Right ventricle myocardium superior (tissue), 1 donor: ENCODE data around the gene OR14K1. TPM values are rescaled to one million over a fixed set of nuclear protein-coding genes. Genes with fewer than 3 reads are reported as not detected.
"Not testable (repeated sequence)": the region's sequence is repeated elsewhere in the genome, so short reads cannot be mapped to it uniquely, and the experiment has no call there.

ENCODE experiments used
- ATAC-seq: fragments of 200-7000 bp; cut with Tn5 transposase; one replicate; pipeline ENCODE4 v1.9.1; 2020; ENCODE audit warnings: mild to moderate bottlenecking; ENCODE audit not compliant: poor library complexity
- DNase-seq: peaks from one replicate; pipeline ENCODE4 v3.0.0-alpha.2; 2020
- intact Hi-C: fragments of 100-400 bp; cut with DNase I; formaldehyde crosslinking; loops from one replicate; pipeline ENCODE4 v1.11.2; 2022
- long read RNA-seq: library from polyadenylated mRNA; unstranded; transcript quantifications from one replicate; pipeline ENCODE4 v2.0.0, GENCODE V29; 2021
- total RNA-seq: library from RNA; stranded (reverse); fragmentation: NEBNext Ultra II Directional; extraction: Animal tissue kit (Norgen Biotek cat#: 25700); gene quantifications from one replicate; pipeline ENCODE4 v1.2.1, GENCODE V29; 2021
- donor health status: DM: no; HTN: yes; CAD: no; lungs with severe emphysema.

OR14K1 gene, protein sequence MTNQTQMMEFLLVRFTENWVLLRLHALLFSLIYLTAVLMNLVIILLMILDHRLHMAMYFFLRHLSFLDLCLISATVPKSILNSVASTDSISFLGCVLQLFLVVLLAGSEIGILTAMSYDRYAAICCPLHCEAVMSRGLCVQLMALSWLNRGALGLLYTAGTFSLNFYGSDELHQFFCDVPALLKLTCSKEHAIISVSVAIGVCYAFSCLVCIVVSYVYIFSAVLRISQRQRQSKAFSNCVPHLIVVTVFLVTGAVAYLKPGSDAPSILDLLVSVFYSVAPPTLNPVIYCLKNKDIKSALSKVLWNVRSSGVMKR
- total RNA-seq: not detected
- long read RNA-seq: 0 reads

DNA sequence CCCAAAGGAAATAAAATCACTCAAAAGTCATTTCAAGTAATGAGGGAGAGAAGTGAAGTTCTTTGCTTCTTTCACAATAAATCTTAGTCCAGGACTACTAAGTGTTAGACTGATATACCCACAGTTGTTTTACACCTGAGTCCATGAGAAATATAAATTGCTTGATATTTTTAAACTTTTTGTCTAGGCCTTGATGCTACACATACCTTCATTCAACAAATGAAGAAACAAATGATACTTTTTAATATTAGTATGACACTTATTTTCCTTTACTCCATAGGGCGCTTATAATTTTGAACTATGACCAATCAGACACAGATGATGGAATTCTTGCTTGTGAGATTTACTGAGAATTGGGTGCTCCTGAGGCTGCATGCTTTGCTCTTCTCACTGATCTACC is at the start of gene OR14K1:
Gene OR14K1 (plus strand): TSS at position 301 of the 400 bp plus-strand sequence. CDS start 0 bp downstream, at position 301.
- ATAC-seq (no peak), DNase-seq (no peak)
- intact Hi-C loops: no loop called here

DNA sequence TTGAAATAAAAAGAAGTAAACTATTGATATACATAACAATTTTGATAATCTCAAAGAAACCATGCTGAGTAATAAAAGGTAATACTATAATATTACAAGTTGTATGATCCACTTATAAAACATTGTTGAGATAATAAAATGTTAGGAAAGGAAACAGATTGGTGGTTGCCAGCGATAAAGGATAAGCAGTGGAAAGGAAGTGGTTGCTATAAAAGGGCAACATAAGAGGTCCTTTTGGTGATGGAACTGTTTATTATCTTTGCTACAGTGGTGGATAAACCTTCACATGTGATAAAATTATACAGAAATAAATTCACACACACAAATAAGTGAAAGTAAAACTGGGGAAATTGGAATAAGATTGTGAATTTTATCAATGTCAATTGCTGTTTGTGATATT is 37.1 kb upstream of the OR14K1 start:
- ATAC-seq (no peak), DNase-seq (no peak)
- intact Hi-C loops: no loop called here

DNA sequence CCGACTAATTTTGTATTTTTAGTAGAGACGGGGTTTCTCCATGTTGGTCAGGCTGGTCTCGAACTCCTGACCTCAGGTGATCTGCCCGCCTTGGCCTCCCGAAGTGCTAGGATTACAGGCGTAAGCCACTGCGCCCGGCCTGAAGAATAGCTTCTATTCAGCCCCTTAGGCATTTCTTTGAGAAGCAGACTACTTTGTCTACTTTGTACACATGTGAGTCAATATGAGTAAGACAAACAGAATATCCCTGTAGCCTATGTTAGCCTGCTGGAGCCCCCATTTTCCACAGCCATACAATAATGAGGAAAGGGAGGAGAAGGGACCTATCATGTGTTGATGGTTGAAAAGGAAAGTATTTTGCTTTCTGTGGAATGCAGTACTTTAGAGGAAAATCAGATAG is 27.7 kb upstream of the OR14K1 start:
- DNase-seq, intact Hi-C loops, ATAC-seq: not testable (repeated sequence)

DNA sequence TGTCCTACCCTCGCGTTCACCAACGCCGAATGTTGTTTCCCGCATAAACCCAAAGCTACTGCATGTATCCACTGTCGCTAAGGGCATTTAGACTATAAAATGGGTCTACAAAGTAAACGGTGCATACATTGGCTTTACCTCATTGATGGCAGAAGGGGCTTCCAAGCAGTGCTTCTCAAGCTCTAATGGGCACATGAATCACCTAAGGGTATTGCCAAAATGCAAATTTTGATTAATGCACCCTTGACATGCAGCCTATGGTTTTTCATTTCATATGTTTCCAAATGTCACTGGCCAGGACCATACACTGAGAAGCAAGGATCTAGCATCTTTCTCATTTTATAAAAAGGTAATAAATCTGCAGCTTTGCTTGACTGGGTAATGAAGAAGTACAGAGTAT is 24.7 kb upstream of the OR14K1 start:
- ATAC-seq (no peak), DNase-seq (no peak)
- intact Hi-C loops: no loop called here

DNA sequence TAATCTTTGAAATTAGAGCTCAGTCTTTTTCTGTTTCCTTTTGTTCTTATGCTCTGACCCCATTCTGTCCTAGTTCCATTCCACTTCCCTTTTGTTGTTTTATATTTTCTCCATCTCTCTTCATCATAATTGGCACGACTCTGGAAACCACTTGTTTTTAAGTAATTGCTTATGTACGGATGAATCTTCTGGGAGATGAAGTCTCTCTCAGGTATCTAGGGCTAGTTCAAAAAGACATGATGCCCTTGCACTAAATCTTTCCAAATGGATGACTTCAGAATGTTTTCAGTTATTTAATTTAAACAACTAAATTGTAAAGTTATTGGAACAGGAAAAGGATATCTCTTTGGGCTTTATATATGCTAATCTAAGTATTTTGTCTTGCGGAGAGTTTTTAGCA is 21.9 kb upstream of the OR14K1 start, which contains the start of gene OR6F1:
Gene OR6F1 (minus strand): TSS at position 101 of the 400 bp plus-strand sequence. CDS start 3,891 bp downstream, outside the sequence.
- DNase-seq (no peak), ATAC-seq (no peak)
- intact Hi-C loops: no loop called here

DNA sequence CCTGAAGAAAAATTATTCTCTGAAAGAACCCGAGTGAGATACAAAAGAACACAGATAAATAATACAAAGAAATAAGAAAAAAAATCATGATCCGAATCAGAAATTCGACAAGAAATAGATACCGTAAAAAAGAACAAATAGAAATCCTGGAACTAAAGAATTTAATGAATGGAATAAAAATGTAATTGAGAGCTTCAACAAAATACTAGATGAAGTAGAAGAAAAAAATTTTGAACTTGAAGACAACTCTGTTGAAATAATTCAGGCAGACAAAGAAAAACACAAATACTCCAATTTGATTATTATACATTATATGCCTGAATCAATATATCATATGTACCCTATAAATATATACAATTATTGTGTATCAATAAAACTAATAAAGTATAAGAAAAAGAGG is 17.2 kb upstream of the OR14K1 start:
- DNase-seq: no peak
- no peak for ATAC-seq
- intact Hi-C loops: no loop called here

DNA sequence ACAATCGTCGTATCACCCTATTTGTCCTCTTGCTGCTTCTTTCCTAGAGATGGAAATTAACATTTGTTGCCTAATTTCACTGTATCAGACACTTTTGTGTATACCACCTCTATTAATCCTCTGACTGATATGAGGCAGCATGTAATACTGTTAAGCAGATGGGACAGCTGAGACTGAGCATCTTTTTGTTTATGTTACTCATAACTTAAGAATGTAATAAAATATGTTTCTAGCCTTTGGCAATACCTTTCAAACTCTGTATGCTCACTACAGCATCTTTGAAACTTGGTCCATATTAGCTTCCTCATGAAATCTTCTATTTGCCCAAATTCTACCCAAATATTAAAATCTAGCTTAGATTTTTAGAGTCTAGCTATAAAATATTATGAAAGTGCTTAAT is 2.3 kb downstream of the OR14K1 start:
- no peak for ATAC-seq
- intact Hi-C loops: no loop called here
- no peak for DNase-seq

DNA sequence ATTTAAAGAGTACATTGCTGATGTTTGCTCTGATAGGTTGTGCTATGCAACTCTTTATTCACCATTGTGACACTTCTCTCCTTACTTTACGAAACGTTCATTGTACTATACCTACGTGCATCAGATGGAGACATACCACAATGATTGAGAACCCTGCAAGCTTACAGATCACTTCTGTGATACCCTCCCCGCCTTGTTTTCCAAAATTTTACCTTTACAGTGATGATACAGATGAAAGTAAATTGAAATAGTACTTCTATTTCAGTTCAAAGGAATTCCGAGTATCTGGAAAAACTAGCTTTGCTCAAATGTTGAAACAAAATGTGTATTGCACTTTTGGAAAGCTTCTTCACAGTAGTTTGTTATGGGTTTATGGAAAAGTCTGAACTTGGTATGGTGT is 3.3 kb downstream of the OR14K1 start:
- DNase-seq (no peak), ATAC-seq (no peak)
- intact Hi-C loops: no loop called here

DNA sequence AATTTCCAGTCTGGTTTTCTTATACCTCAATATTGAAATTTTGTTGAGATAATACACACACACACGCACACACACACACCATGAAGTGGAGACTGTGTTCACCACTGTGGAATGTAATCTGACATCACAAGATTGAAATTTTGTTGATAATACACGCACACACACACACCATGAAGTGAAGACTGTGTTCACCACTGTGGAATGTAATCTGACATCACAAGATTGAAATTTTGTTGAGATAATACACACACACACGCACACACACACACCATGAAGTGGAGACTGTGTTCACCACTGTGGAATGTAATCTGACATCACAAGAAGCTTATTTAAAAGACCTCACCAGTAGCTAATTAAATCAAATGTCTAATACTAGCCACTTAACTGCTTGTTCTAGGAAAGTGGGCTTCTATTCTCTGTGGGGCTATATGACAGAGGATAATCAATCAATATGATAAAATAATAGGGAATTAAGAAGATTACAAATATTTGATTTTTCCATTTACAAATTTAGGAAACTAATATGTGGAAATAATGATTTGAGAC is 3.9 kb downstream of the OR14K1 start:
- DNase-seq, intact Hi-C loops, ATAC-seq: not testable (repeated sequence)

DNA sequence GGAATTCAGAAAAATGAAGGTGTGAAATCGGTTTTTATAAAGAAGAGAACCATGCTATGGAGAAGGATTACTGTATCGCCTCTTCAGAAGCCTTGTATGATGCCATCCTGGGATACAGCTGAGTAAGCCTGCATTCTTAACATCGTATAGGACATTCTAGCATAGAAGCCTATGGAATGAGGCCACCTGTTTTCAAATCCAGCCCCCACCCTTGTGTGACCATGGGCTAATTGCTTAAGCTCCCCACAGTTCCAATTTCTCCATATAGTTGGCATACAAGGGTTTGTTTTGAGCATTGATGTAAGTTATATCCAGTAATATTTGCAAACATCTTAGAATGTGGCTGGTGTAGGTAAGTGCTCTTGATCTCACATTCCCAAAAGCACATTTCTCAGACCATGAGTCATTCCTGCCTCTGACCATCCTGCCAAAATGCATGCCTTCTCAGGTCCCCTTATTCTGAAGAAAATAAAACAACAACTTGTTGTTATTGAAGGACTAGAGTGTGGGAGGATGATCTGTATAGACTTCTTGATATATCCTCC is 8.0 kb downstream of the OR14K1 start:
- no peak for DNase-seq
- no peak for ATAC-seq
- intact Hi-C loops: no loop called here

DNA sequence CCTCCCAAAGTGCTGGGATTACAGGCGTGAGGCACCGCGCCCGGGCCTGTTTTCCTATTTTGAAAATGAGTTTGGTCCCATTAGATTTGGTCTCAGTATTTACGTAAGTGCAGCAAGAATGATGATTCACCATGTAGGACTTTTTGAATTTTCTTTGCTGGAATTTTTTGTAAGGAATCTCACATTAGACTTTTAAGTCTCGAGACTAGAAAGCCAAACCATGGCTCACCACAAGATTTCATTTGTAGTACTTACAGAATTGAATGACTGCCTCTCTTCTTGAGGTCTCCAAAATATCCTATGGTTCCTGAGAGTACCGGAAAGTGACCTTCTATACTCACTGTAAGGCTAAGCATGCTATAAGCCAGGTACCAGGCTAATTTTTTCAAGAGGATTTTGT is 9.2 kb downstream of the OR14K1 start:
- no peak for DNase-seq
- ATAC-seq: no peak

DNA sequence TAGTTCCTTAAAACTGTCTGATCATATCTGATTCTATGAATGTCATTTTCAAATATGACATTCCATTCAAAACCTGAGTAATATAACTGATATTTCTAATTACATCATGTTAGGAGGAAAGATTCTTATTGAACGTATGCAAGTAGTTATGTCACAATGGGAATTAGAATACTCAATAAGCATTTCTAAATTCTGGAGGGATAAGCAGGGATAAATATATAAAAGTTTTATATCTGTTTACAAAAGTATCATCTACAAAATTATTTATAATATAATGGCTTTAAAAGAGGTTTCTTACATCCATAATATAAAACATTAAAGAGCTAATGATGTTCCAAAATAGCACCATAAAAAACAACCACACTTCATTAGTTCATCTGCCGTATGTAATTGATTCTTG is 9.6 kb downstream of the OR14K1 start, which contains the start of gene OR14A2:
Gene OR14A2 (minus strand): TSS at position 101 of the 400 bp plus-strand sequence.
- DNase-seq (no peak), ATAC-seq (no peak)
- intact Hi-C loops: no loop called here

More for the DNA sequence above, 9.2 kb downstream of the OR14K1 start:
- intact Hi-C loops: no loop called here

DNA sequence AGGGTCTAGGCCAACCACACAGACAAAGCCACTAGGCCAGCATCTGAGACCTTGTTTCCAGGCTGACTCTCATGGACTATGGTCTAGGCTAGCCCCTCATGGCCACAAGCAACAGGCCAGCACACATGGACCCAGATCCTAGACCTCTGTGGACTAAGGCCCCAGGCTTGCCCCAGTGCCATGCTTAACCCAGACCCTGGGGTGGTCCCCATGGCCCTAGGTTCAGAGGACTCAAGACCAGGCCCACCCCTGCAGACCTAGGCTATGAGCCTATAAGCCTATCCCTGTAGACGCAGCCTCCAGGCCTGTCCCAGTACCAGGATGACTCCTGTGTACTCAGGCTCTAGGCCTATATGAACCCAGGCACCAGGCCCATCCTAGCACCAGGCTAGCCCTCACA is 11.5 kb downstream of the OR14K1 start:
- ATAC-seq (no peak), DNase-seq (no peak)
- intact Hi-C loops: no loop called here

DNA sequence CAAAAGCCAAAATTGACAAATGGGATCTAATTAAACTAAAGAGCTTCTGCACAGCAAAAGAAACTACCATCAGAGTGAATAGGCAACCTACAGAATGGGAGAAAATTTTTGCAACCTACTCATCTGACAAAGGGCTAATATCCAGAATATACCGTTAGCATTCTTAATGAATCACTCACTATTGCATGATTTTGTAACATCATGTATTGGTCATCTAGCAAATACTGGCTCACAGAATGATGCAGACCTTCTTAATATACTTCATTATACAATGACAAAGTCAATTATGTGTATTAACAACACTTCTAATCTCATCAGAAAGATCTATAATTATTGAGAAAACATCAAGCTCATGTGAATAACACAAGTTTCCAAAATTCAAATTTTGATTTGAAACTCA is 15.9 kb downstream of the OR14K1 start:
- DNase-seq, ATAC-seq, intact Hi-C loops: not testable (repeated sequence)

DNA sequence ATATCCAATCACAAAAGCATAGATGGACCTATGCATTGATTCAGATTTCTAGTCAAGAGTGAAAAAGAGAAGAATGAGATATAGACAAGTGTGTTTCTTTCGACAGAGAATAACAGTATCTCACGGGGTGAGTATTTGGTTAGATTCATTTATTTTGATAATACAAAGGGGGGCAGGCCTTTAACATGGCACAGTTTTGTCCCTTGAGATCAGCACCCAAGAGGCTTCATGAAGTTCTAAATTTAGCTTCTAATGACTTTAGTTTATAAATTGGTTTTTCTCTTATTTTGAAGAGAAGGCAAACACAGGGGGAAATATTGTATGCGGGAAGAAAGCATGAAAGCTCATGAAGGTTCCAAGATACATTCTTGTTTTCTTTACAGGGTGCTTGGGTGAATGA is 22.0 kb downstream of the OR14K1 start, which contains the start of gene OR1C1:
Gene OR1C1 (minus strand): TSS at position 101 of the 400 bp plus-strand sequence. CDS start 2,150 bp downstream, outside the sequence.
- ATAC-seq (no peak), DNase-seq (no peak)
- intact Hi-C loops: no loop called here

DNA sequence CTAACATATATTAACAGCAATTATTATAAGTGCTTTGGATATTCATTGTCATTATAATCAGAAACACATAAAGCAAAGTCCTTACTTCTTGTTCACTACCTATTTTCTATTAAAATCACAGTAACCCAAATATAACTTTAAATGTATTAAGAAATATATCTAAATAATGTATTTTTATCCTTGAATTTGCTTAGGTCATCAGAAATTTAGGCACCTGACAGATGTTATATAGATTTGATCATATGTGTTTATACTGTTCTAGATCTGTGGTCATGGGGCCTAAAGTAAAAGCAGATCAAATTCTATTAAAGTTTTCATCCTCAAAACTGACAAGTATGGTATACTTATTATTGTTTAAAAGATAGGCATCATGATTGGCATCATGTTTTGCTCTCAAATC is 31.2 kb downstream of the OR14K1 start:
- DNase-seq (no peak), ATAC-seq (no peak)
- intact Hi-C loops: no loop called here
